Mucosa of descending colon (tissue), 3 donors: ENCODE results near the gene SNPH. TPM values are rescaled to one million over a fixed set of nuclear protein-coding genes. Genes with fewer than 3 reads are reported as not detected.

ENCODE experiments used
- ATAC-seq: fragments of 200-7000 bp; cut with Tn5 transposase; one replicate; pipeline ENCODE4 v1.9.1; 2020; ENCODE audit warnings: mild to moderate bottlenecking, moderate library complexity
- DNase-seq, 3 donors: peaks; one replicate each; pipeline ENCODE4 v3.0.0-alpha.2; 2020
- H3K36me3 ChIP-seq: fragments of 200-600 bp; one replicate; pipeline ENCODE4 v1.8.0; 2021; ENCODE audit warnings: low read depth, mild to moderate bottlenecking
- H3K4me1 ChIP-seq: fragments of 200-600 bp; one replicate; pipeline ENCODE4 v1.8.0; 2021; ENCODE audit warnings: low read depth, mild to moderate bottlenecking
- H3K4me3 ChIP-seq: fragments of 200-600 bp; one replicate; pipeline ENCODE4 v1.8.0; 2021; ENCODE audit warnings: mild to moderate bottlenecking
- H3K9me3 ChIP-seq: fragments of 200-600 bp; one replicate; pipeline ENCODE4 v1.8.0; 2021; ENCODE audit warnings: mild to moderate bottlenecking
- CTCF ChIP-seq: fragments of 200-600 bp; IDR thresholded peaks from one replicate; pipeline ENCODE4 v1.8.0; 2022; ENCODE audit warnings: antibody characterized with exemption, mild to moderate bottlenecking
- intact Hi-C, 2 donors: fragments of 100-400 bp; cut with DNase I in 1 of 2; cut with micrococcal nuclease in 1 of 2; formaldehyde crosslinking; loops; one replicate each; pipeline versions ENCODE4 v1.11.0 to v1.11.1; 2022; cut with DNase I, micrococcal nuclease
- total RNA-seq, 3 donors: library from RNA; stranded (reverse); fragmentation: NEBNext Ultra II Directional in 2 of 3; extraction: Animal tissue kit (Norgen Biotek cat#: 25700) in 2 of 3; gene quantifications; one replicate each; pipeline versions ENCODE4 v1.2.1 to v1.2.4, GENCODE V29; 2021 to 2023
- donor health status: DM: no; HTN: no; CAD: no; lungs with moderate emphysema.
- donor health status: DM: no; HTN: no; CAD: no.
- donor health status: DM: no; HTN: yes; CAD: no.

Gene SNPH
- total RNA-seq, 3 donors from 2014 or later, result 1.1 to 11.7 (median 2.2) TPM

GRCh38 chr20:1315804-1316203 is 49.7 kb downstream of the SNPH start:
- intact Hi-C loops, result no loop called here
- Histone ChIP-seq H3K4me1 (peaks cover 3% of the 10 kb centered on the region), H3K9me3 (no peaks in the 10 kb centered on the region), H3K4me3 (no peak overlapping the region), H3K36me3 (no peaks in the 10 kb centered on the region)
- DNase-seq, result no peak
- no peak for ATAC-seq
- TF ChIP-seq CTCF, result no peak

- intact Hi-C loops, result no loop called here
- ATAC-seq, result no peak
- Histone ChIP-seq H3K4me1 (peaks cover 3% of the 10 kb centered on the region), H3K9me3 (no peaks in the 10 kb centered on the region), H3K36me3 (no peaks in the 10 kb centered on the region), H3K4me3 (no peak overlapping the region)
- no peak for DNase-seq
- TF ChIP-seq CTCF, result no peak
These were observed 51.6 kb downstream of the SNPH start for GRCh38 chr20:1317545-1318255.

DNA sequence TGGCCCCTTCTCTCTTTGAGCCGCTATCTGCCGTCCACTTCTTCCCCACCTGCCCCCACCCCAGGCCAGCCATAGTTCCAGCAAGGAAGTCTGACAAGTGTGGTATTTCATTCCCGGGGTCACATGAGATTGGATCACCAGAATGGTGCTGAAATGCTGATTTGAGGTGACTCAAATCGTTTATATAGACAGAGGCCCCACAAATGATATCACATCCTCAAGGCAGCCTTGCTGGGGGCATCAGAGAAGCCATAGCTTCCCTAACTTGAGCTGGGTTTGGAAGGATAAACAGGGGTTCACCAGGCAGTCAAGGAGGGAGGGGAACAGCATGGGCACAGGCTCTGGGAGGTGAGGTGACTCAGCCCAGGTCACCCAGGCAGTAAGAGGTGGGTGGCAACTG is 53.0 kb downstream of the SNPH start:
- DNase-seq (no peak), ATAC-seq (no peak)
- H3K4me1 ChIP-seq, result no peaks in the 10 kb centered on the region
- no peaks in the 10 kb centered on the region for H3K9me3 ChIP-seq
- intact Hi-C loops, result no loop called here
- TF ChIP-seq CTCF, result no peak
- H3K4me3 ChIP-seq, result no peak overlapping the region
- no peaks in the 10 kb centered on the region for H3K36me3 ChIP-seq

- TF ChIP-seq CTCF, result no peak
- intact Hi-C loops, result no loop called here
- ATAC-seq, result no peak
These were observed 53.4 kb downstream of the SNPH start for GRCh38 chr20:1319462-1319861.

GRCh38 chr20:1320016-1320415 is 53.9 kb downstream of the SNPH start:
- Histone ChIP-seq H3K4me3 (no peak overlapping the region), H3K4me1 (peaks cover 7% of the 10 kb centered on the region)
- TF ChIP-seq CTCF, result no peak

More at GRCh38 chr20:1319462-1319861, 53.4 kb downstream of the SNPH start:
- Histone ChIP-seq H3K9me3 (no peaks in the 10 kb centered on the region), H3K4me3 (no peak overlapping the region), H3K36me3 (no peaks in the 10 kb centered on the region), H3K4me1 (peaks cover 2% of the 10 kb centered on the region)
- DNase-seq, result no peak

More at GRCh38 chr20:1320016-1320415, 53.9 kb downstream of the SNPH start:
- intact Hi-C loops, result no loop called here
- no peaks in the 10 kb centered on the region for H3K9me3 ChIP-seq
- H3K36me3 ChIP-seq, result no peaks in the 10 kb centered on the region
- DNase-seq (no peak), ATAC-seq (no peak)
